C4-2B (cell line): Measurements from ENCODE around the gene WHRN.

Source experiments
- ZFX ChIP-seq: fragments of 450-650 bp; IDR thresholded peaks from 2 replicates; pipeline ENCODE4 v1.6.1; 2017
- TF ChIP-seq, protein P1 (sequence below): fragments of 450-650 bp; conservative IDR thresholded peaks from 2 replicates; pipeline ENCODE4 v1.5.1; 2017; ENCODE audit warnings: mild to moderate bottlenecking

- TF ChIP-seq, protein P1, sequence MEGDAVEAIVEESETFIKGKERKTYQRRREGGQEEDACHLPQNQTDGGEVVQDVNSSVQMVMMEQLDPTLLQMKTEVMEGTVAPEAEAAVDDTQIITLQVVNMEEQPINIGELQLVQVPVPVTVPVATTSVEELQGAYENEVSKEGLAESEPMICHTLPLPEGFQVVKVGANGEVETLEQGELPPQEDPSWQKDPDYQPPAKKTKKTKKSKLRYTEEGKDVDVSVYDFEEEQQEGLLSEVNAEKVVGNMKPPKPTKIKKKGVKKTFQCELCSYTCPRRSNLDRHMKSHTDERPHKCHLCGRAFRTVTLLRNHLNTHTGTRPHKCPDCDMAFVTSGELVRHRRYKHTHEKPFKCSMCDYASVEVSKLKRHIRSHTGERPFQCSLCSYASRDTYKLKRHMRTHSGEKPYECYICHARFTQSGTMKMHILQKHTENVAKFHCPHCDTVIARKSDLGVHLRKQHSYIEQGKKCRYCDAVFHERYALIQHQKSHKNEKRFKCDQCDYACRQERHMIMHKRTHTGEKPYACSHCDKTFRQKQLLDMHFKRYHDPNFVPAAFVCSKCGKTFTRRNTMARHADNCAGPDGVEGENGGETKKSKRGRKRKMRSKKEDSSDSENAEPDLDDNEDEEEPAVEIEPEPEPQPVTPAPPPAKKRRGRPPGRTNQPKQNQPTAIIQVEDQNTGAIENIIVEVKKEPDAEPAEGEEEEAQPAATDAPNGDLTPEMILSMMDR: no peak
- TF ChIP-seq ZFX: no peak
These were observed 58.4 kb downstream of the WHRN start for GRCh38 chr9:114446672-114447450.
